Trophoblast cell (in vitro differentiated cells and primary cell): ENCODE results near the gene IGSF10.
"Not testable (repeated sequence)": the region's sequence is repeated elsewhere in the genome, so short reads cannot be mapped to it uniquely, and the experiment has no call there.

Experiments used
- DNase-seq, 2 donors: peaks; one replicate each; pipeline ENCODE4 v3.0.0-alpha.2; 2016
- H2AFZ ChIP-seq: 2 replicates; pipeline ENCODE4 v1.6.1; 2013; ENCODE audit warnings: low read length, moderate library complexity, mild to moderate bottlenecking; ENCODE audit not compliant: insufficient read depth, poor library complexity
- H2AK5ac ChIP-seq: 2 replicates; pipeline ENCODE4 v1.6.1; 2013; ENCODE audit warnings: mild to moderate bottlenecking, low read length
- H2BK120ac ChIP-seq: 2 replicates; pipeline ENCODE4 v1.6.1; 2013; ENCODE audit warnings: low read length, mild to moderate bottlenecking, moderate library complexity; ENCODE audit not compliant: insufficient read depth, poor library complexity
- H2BK12ac ChIP-seq: 2 replicates; pipeline ENCODE4 v1.6.1; 2013; ENCODE audit warnings: mild to moderate bottlenecking, low read length, moderate library complexity
- H2BK5ac ChIP-seq: 2 replicates; pipeline ENCODE4 v1.6.1; 2013; ENCODE audit warnings: low read length, low read depth, moderate library complexity, mild to moderate bottlenecking; ENCODE audit not compliant: poor library complexity
- H3K14ac ChIP-seq: 2 replicates; pipeline ENCODE4 v1.6.1; 2013; ENCODE audit warnings: mild to moderate bottlenecking, low read length
- H3K18ac ChIP-seq: 2 replicates; pipeline ENCODE4 v1.6.1; 2013; ENCODE audit warnings: mild to moderate bottlenecking, low read length
- H3K23ac ChIP-seq: 2 replicates; pipeline ENCODE4 v1.6.1; 2013; ENCODE audit warnings: low read length
- H3K27ac ChIP-seq: 2 replicates; pipeline ENCODE4 v1.5.1; 2013; ENCODE audit warnings: low read depth, mild to moderate bottlenecking, inconsistent platforms, low read length, moderate library complexity
- H3K27me3 ChIP-seq: 2 replicates; pipeline ENCODE4 v1.6.1; 2013; ENCODE audit warnings: inconsistent platforms, mild to moderate bottlenecking, low read length, moderate library complexity; ENCODE audit not compliant: insufficient read depth
- H3K36me3 ChIP-seq, 2 experiments: 1 replicate in 1 of 2; 2 replicates in 1 of 2; pipeline ENCODE4 v1.6.1; 2013; ENCODE audit warnings: low read length in 2 of 2, mild to moderate bottlenecking in 2 of 2, moderate library complexity in 1 of 2; ENCODE audit not compliant: insufficient read depth in 2 of 2, control insufficient read depth in 1 of 2
- H3K4ac ChIP-seq: 2 replicates; pipeline ENCODE4 v1.6.1; 2013; ENCODE audit warnings: low read depth, mild to moderate bottlenecking, low read length, moderate library complexity
- H3K4me1 ChIP-seq, 2 experiments: 1 replicate in 1 of 2; 2 replicates in 1 of 2; pipeline ENCODE4 v1.6.1; 2013; ENCODE audit warnings: low read length in 2 of 2, mild to moderate bottlenecking in 2 of 2, moderate library complexity in 1 of 2; ENCODE audit not compliant: insufficient read depth in 2 of 2, control insufficient read depth in 1 of 2
- H3K4me2 ChIP-seq: 2 replicates; pipeline ENCODE4 v1.6.1; 2013; ENCODE audit warnings: inconsistent platforms, mild to moderate bottlenecking, low read length, moderate library complexity
- H3K4me3 ChIP-seq: 2 replicates; pipeline ENCODE4 v1.5.1; 2013; ENCODE audit warnings: mild to moderate bottlenecking, low read depth, low read length, inconsistent platforms
- H3K79me1 ChIP-seq: one replicate; pipeline ENCODE4 v1.6.1; 2013; ENCODE audit warnings: low read length
- H3K79me2 ChIP-seq: 2 replicates; pipeline ENCODE4 v1.6.1; 2013; ENCODE audit warnings: low read length, mild to moderate bottlenecking; ENCODE audit not compliant: control insufficient read depth, insufficient read depth, poor library complexity
- H3K9ac ChIP-seq: 2 replicates; pipeline ENCODE4 v1.6.1; 2013; ENCODE audit warnings: mild to moderate bottlenecking, low read length
- H3K9me3 ChIP-seq: 2 replicates; pipeline ENCODE4 v1.6.1; 2013; ENCODE audit warnings: low read depth, mild to moderate bottlenecking, control low read depth, inconsistent platforms, low read length; ENCODE audit not compliant: insufficient read depth
- H4K12ac ChIP-seq: 2 replicates; pipeline ENCODE4 v1.6.1; 2013; ENCODE audit warnings: low read depth, mild to moderate bottlenecking, low read length, moderate library complexity
- H4K8ac ChIP-seq: 2 replicates; pipeline ENCODE4 v1.6.1; 2013; ENCODE audit warnings: low read depth, mild to moderate bottlenecking, low read length, moderate library complexity
- H4K91ac ChIP-seq: one replicate; pipeline ENCODE4 v1.6.1; 2013; ENCODE audit warnings: low read depth, mild to moderate bottlenecking, low read length, moderate library complexity
- whole genome bisulfite sequencing: extraction: QIAGEN DNeasy Blood & Tissue Kit; methylation state at CpG from one replicate; pipeline ENCODE4 v1.1.7; 2013; ENCODE audit warnings: missing lambda C conversion rate; ENCODE audit not compliant: insufficient read length, insufficient coverage; ENCODE audit errors: extremely low coverage; 5-methylcytosine and 5-hydroxymethylcytosine counted together

The IGSF10 gene

GRCh38 chr3:151491525-151491924 lies 30.7 kb upstream of the IGSF10 start:
- H3K27ac ChIP-seq = no peak overlapping the region
- H2AK5ac ChIP-seq = no peak overlapping the region
- no peak overlapping the region for H4K12ac ChIP-seq
- no CpG with 5 or more reads among the region's 2 CpGs for WGBS
- no peak overlapping the region for H4K91ac ChIP-seq
- no peak overlapping the region for H3K23ac ChIP-seq
- H3K36me3 ChIP-seq = no peaks in the 10 kb centered on the region
- H3K4me3 ChIP-seq = no peak overlapping the region
- no peaks in the 10 kb centered on the region for H3K27me3 ChIP-seq
- H3K79me1 ChIP-seq = no peaks in the 10 kb centered on the region
- H3K14ac ChIP-seq = no peak overlapping the region
- no peaks in the 10 kb centered on the region for H3K79me2 ChIP-seq
- no peak overlapping the region for H2AFZ ChIP-seq
- no peak overlapping the region for H4K8ac ChIP-seq
- no peak overlapping the region for H3K4ac ChIP-seq
- DNase-seq = no peak
- no peak overlapping the region for H2BK5ac ChIP-seq
- no peaks in the 10 kb centered on the region for H3K9me3 ChIP-seq
- no peak overlapping the region for H2BK120ac ChIP-seq
- no peak overlapping the region for H3K18ac ChIP-seq
- H3K9ac ChIP-seq = no peak overlapping the region
- H2BK12ac ChIP-seq = no peak overlapping the region
- H3K4me1 ChIP-seq = no peaks in the 10 kb centered on the region
- H3K4me2 ChIP-seq = no peak overlapping the region

- not testable (repeated sequence) for H3K27ac ChIP-seq, H3K4me3 ChIP-seq, H3K4ac ChIP-seq, H3K14ac ChIP-seq, H2BK12ac ChIP-seq, H3K9ac ChIP-seq, H3K4me1 ChIP-seq, H4K91ac ChIP-seq, H2BK5ac ChIP-seq, H2AFZ ChIP-seq, H2BK120ac ChIP-seq, H4K12ac ChIP-seq, H3K9me3 ChIP-seq, H2AK5ac ChIP-seq, H3K18ac ChIP-seq, H3K79me1 ChIP-seq, DNase-seq, H3K27me3 ChIP-seq, H3K79me2 ChIP-seq, H3K4me2 ChIP-seq, H4K8ac ChIP-seq, H3K36me3 ChIP-seq, H3K23ac ChIP-seq
Observed at GRCh38 chr3:151487833-151488232, 27.0 kb upstream of the IGSF10 start.

GRCh38 chr3:151483961-151484520 lies 23.2 kb upstream of the IGSF10 start:
- Histone ChIP-seq H3K9ac (no peak overlapping the region), H4K12ac (no peak overlapping the region), H3K4me1 (no peaks in the 10 kb centered on the region), H4K91ac (no peak overlapping the region), H3K9me3 (peaks cover 4% of the 10 kb centered on the region), H2AFZ (no peak overlapping the region), H3K27ac (no peak overlapping the region), H3K4ac (no peak overlapping the region), H3K14ac (no peak overlapping the region), H3K23ac (no peak overlapping the region), H2BK120ac (no peak overlapping the region), H3K79me2 (no peaks in the 10 kb centered on the region), H3K4me2 (no peak overlapping the region), H2AK5ac (no peak overlapping the region), H4K8ac (no peak overlapping the region), H3K79me1 (no peaks in the 10 kb centered on the region), H3K4me3 (no peak overlapping the region), H2BK12ac (no peak overlapping the region), H3K27me3 (no peaks in the 10 kb centered on the region), H3K18ac (no peak overlapping the region), H3K36me3 (no peaks in the 10 kb centered on the region), H2BK5ac (no peak overlapping the region)
- no CpG with 5 or more reads among the region's 6 CpGs for WGBS
- DNase-seq = no peak

GRCh38 chr3:151483488-151483887 lies 22.6 kb upstream of the IGSF10 start:
- no CpG with 5 or more reads among the region's 1 CpG for WGBS
- H3K27me3 ChIP-seq = no peaks in the 10 kb centered on the region

More at GRCh38 chr3:151483488-151483887, 22.6 kb upstream of the IGSF10 start:
- no peak overlapping the region for H2BK5ac ChIP-seq
- H3K18ac ChIP-seq = no peak overlapping the region
- H3K4me1 ChIP-seq = no peaks in the 10 kb centered on the region
- DNase-seq = no peak
- H3K27ac ChIP-seq = no peak overlapping the region
- no peak overlapping the region for H2BK12ac ChIP-seq
- H2AK5ac ChIP-seq = no peak overlapping the region
- no peaks in the 10 kb centered on the region for H3K36me3 ChIP-seq
- no peaks in the 10 kb centered on the region for H3K79me2 ChIP-seq
- no peak overlapping the region for H2AFZ ChIP-seq
- peaks cover 4% of the 10 kb centered on the region for H3K9me3 ChIP-seq
- no peak overlapping the region for H4K12ac ChIP-seq
- H3K79me1 ChIP-seq = no peaks in the 10 kb centered on the region
- no peak overlapping the region for H4K8ac ChIP-seq
- no peak overlapping the region for H3K4me3 ChIP-seq
- no peak overlapping the region for H3K4me2 ChIP-seq
- H3K4ac ChIP-seq = no peak overlapping the region
- no peak overlapping the region for H3K9ac ChIP-seq
- no peak overlapping the region for H2BK120ac ChIP-seq
- H3K14ac ChIP-seq = no peak overlapping the region
- H4K91ac ChIP-seq = no peak overlapping the region
- H3K23ac ChIP-seq = no peak overlapping the region
